ENCODE results near the gene BATF3.
"Not testable (repeated sequence)": the region's sequence is repeated elsewhere in the genome, so short reads cannot be mapped to it uniquely, and the experiment has no call there.

The BATF3 gene

DNA sequence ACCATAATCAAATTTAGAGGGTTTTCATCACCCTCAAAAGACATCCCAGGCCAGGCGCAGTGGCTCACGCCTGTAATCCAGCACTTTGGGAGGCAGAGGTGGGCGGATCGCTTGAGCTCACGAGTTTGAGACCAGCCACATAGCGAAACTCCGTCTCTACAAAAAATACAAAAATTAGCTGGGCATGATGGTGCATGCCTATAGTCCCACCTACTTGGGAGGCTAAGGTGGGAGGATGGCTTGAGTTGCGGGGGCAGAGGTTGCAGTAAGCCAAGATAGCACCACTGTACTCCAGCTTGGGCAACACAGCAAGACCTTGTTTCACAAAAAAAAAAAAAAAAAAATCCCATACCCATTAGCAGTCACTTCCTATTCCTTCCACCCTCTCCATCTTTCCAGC lies 33.5 kb upstream of the BATF3 start:
- H3K4me3 ChIP-seq (ENCODE audit: control insufficient read depth, low read depth, low read length), result no peak overlapping the region
- TF ChIP-seq, protein P1, sequence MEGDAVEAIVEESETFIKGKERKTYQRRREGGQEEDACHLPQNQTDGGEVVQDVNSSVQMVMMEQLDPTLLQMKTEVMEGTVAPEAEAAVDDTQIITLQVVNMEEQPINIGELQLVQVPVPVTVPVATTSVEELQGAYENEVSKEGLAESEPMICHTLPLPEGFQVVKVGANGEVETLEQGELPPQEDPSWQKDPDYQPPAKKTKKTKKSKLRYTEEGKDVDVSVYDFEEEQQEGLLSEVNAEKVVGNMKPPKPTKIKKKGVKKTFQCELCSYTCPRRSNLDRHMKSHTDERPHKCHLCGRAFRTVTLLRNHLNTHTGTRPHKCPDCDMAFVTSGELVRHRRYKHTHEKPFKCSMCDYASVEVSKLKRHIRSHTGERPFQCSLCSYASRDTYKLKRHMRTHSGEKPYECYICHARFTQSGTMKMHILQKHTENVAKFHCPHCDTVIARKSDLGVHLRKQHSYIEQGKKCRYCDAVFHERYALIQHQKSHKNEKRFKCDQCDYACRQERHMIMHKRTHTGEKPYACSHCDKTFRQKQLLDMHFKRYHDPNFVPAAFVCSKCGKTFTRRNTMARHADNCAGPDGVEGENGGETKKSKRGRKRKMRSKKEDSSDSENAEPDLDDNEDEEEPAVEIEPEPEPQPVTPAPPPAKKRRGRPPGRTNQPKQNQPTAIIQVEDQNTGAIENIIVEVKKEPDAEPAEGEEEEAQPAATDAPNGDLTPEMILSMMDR (conservative IDR thresholded peaks at IDR 0.05; ENCODE audit: control insufficient read depth, insufficient read depth, low read depth, low read length), result no peak
- no peak for DNase-seq (ENCODE audit: low read depth)

DNA sequence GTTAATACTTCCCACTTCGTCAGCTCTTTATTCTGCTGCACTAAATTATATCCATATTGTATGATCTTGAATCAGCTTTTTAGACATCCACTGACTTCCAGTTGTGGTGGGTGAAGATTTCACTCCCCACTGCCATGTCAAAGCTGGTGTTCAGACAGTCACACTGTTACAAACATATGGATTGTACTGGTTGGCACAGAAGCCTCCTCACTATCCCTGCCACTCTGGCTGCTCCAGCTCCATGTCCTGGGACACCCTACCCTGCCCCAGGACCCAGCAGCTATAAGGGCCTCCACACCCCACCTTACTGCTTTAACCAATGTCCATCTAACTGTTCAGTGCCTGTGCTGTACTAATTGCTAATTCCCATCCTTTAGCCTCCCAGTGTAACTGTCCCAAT lies 32.0 kb upstream of the BATF3 start:
- DNase-seq (ENCODE audit: low read depth), result no peak

DNA sequence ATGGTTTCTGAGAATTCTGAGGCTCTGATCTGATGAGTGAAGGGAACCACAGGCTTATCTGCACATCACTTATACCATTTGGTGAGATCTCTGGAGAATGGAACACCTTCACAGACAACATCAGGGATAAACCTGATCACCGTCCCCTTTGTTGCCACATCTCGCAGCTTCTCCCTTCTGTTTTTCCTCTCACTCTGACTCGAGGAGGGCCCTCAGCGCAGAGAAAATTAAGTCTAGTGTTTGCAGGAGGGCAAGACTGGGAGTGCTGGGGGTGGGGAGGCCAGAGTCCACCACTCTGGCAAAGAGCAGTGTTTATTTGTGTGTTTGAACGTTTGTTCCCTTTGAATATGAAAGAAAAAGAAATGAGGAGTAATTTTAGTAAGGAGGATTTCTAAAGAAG lies 29.0 kb upstream of the BATF3 start:
- TF ChIP-seq, protein P1 (conservative IDR thresholded peaks at IDR 0.05; ENCODE audit: control insufficient read depth, insufficient read depth, low read depth, low read length), result no peak
- no peak for DNase-seq (ENCODE audit: low read depth)
- H3K4me3 ChIP-seq (ENCODE audit: control insufficient read depth, low read depth, low read length), result no peak overlapping the region

More for the DNA sequence above, 32.0 kb upstream of the BATF3 start:
- TF ChIP-seq, protein P1 (conservative IDR thresholded peaks at IDR 0.05; ENCODE audit: control insufficient read depth, insufficient read depth, low read depth, low read length), result no peak
- H3K4me3 ChIP-seq (ENCODE audit: control insufficient read depth, low read depth, low read length), result no peak overlapping the region

DNA sequence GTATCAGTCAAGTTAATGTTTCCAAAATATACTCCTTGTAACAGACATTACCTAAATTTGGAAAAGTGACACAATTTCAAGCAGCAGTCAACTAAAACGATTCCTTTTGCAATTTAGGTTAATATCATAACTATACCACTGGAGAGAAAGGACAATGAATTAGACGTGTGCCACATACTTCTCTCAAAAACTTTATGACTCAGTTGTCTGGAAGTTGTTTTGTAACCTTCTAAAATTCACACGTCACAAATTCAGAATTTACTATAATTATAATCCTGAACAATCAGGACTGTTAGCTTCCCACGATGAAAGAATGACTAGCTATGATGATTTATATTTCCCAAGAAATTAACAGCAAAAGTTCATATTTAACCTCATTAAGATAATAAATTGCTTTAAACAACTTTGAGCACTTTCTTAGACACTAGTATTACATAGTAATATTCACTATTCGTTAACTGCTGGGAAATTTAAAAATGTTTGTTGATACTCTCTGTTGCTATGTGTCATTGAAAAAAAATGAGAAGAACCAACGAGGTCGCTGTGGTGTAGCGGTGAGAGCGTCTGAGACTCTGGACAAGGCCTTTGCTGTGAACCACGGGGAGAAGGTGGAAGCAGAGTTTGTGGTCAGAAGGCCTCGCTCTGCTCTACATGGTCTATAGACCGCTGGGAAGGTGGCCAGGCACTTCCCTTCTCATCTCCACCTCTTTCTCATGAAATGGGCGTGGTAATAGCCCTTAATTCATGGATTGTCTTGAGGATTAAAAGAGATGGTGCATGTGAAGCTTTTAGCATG lies 27.9 kb upstream of the BATF3 start:
- TF ChIP-seq, protein P1 (conservative IDR thresholded peaks at IDR 0.05; ENCODE audit: control insufficient read depth, insufficient read depth, low read depth, low read length), result no peak
- peak; percentile 65 for DNase-seq (ENCODE audit: low read depth)
- H3K4me3 ChIP-seq (ENCODE audit: control insufficient read depth, low read depth, low read length), result no peak overlapping the region

DNA sequence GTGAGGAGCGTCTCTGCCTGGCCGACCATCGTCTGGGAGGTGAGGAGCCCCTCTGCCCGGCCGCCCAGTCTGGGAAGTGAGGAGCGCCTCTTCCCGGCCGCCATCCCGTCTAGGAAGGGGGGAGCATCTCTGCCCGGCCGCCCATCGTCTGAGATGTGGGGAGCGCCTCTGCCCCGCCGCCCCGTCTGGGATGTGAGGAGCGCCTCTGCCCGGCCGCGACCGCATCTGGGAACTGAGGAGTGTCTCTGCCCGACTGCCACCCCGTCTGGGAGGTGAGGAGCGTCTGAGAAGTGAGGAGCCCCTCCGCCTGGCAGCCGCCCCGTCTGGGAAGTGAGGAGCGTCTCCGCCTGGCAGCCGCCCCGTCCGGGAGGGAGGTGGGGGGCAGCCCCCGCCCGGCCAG lies 25.0 kb upstream of the BATF3 start:
- not testable (repeated sequence) for DNase-seq (ENCODE audit: low read depth); H3K4me3 ChIP-seq (ENCODE audit: control insufficient read depth, low read depth, low read length)

DNA sequence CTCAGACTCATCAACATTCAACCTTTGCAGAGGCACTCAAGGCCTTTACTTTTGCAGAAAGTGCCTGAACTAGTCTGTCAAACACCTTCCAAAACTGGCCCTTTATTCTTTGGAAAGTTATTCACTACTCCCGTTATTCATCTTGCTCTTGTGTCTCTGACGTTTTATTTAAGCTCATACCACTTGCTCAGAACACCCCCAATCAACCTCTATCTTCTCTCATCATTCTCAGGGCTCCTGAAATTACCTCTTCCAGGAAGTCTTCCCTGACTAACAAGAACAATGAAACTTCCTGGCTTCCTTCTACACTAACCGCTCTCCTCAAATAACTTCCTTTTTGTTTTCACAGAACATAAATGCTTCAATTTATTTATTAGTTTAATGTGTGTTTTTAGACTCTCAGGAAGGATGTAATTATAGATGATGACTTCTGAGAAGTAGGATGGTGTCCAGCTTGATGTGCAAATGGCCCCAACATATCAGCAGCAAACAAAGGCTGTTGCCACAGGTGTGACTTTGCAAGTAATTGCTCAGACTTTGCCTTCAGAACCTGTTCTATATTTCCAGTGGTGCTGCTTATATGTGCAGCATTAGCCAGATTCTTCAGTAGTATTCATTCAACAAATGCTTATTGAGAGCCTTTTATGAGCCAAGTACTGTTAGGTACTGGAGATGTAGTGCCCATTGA lies 22.8 kb upstream of the BATF3 start:
- TF ChIP-seq, protein P1 (conservative IDR thresholded peaks at IDR 0.05; ENCODE audit: control insufficient read depth, insufficient read depth, low read depth, low read length), result no peak
- no peak overlapping the region for H3K4me3 ChIP-seq (ENCODE audit: control insufficient read depth, low read depth, low read length)
- no peak for DNase-seq (ENCODE audit: low read depth)
